Thyroid gland (tissue), 4 donors: Measurements from ENCODE around the gene GABRR2.

Experiments used
- CTCF ChIP-seq, 6 experiments: fragments of 200-600 bp in 3 of 6; fragments of 450-650 bp in 3 of 6; sonication (generic) in 3 of 6; IDR thresholded peaks; one replicate each; pipeline ENCODE4 v1.5.1; 2016 to 2019; ENCODE audit warnings: antibody characterized with exemption in 6 of 6, mild to moderate bottlenecking in 2 of 6, inconsistent platforms in 1 of 6, moderate library complexity in 1 of 6
- POLR2A ChIP-seq, 2 donors: fragments of 450-650 bp; IDR thresholded peaks; one replicate each; pipeline ENCODE4 v1.6.1; 2017; ENCODE audit warnings: antibody characterized with exemption in 2 of 2, mild to moderate bottlenecking in 2 of 2, moderate library complexity in 1 of 2

GRCh38 chr6:89361171-89361570, 46.1 kb upstream of the GABRR2 start:
- no peak for TF ChIP-seq CTCF (IDR thresholded peaks at IDR 0.05)
- no peak for TF ChIP-seq POLR2A (IDR thresholded peaks at IDR 0.05)
